GM12878 (cell line): ENCODE results near the gene TMED10. TPM values are rescaled to one million over a fixed set of nuclear protein-coding genes. Genes with fewer than 3 reads are reported as not detected.

Experiments
- ATAC-seq: fragments of 200-7000 bp; cut with Tn5 transposase; 3 replicates; pipeline ENCODE4 v1.9.1; 2020; ENCODE audit warnings: mild to moderate bottlenecking, moderate library complexity
- BruUV-seq: library from RNA; stranded (reverse); fragments of 400-500 nt; replicated peaks from 2 replicates; lab custom pipeline; 2021; lab: Mats Ljungman, UMichigan
- CTCF ChIA-PET: fragments of 300-600 bp; sonication (Branson Sonifier 250); formaldehyde crosslinking; extraction: SDS; loops from one replicate; lab custom pipeline; 2021; ENCODE audit warnings: inconsistent platforms; lab: Yijun Ruan, JAX
- POLR2A ChIA-PET: fragments of 350-600 bp; formaldehyde crosslinking; extraction: SDS; loops from one replicate; lab custom pipeline; 2021; ENCODE audit warnings: inconsistent platforms; lab: Charles Lee
- RAD21 ChIA-PET: fragments of 300-600 bp; sonication (Branson Sonifier 250); formaldehyde crosslinking; loops from one replicate; lab custom pipeline; 2023; ENCODE audit warnings: antibody characterized with exemption; ENCODE audit not compliant: unreplicated experiment; lab: Charles Lee
- SMC1A ChIA-PET: fragments of 300-600 bp; sonication (Branson Sonifier 250); formaldehyde crosslinking; loops from one replicate; lab custom pipeline; 2023; ENCODE audit not compliant: unreplicated experiment, uncharacterized antibody; lab: Charles Lee
- DNase-seq: peaks from one replicate; pipeline ENCODE4 v3.0.0-alpha.2; 2011; ENCODE audit warnings: low read depth, low spot score
- FAIRE-seq: peaks from 3 replicates; lab custom pipeline; 2011; peaks lifted over from hg19 to GRCh38; lab: Jason Lieb, UNC
- H2AFZ ChIP-seq: 2 replicates; pipeline ENCODE4 v1.6.0; 2011; ENCODE audit warnings: low read depth, low read length, control low read depth; ENCODE audit not compliant: control insufficient read depth
- H3K27ac ChIP-seq: 2 replicates; pipeline ENCODE4 v1.5.1; 2011; ENCODE audit warnings: control low read depth; ENCODE audit not compliant: control insufficient read depth, insufficient read depth
- H3K27me3 ChIP-seq, 2 experiments: replicated peaks in 1 of 2; 2 replicates each; pipeline versions ENCODE4 v1.6.0 to v1.6.1; 2011; ENCODE audit warnings: low read length in 1 of 2; ENCODE audit not compliant: control insufficient read depth in 2 of 2, insufficient read depth in 2 of 2
- H3K36me3 ChIP-seq, 2 experiments: 2 replicates each; pipeline ENCODE4 v1.5.1; 2011; ENCODE audit warnings: low read length in 1 of 2; ENCODE audit not compliant: control insufficient read depth in 2 of 2, insufficient read depth in 2 of 2
- H3K4me1 ChIP-seq: 2 replicates; pipeline ENCODE4 v1.6.1; 2011; ENCODE audit warnings: mild to moderate bottlenecking, low read length, moderate library complexity, mixed read lengths; ENCODE audit not compliant: control insufficient read depth, insufficient read depth
- H3K4me2 ChIP-seq: 2 replicates; pipeline ENCODE4 v1.6.0; 2011; ENCODE audit warnings: control low read depth; ENCODE audit not compliant: control insufficient read depth, insufficient read depth
- H3K4me3 ChIP-seq: fragments of 200-600 bp; sonication (generic); 2 replicates; pipeline ENCODE4 v1.5.1; 2016
- H3K79me2 ChIP-seq: 2 replicates; pipeline ENCODE4 v1.6.0; 2011; ENCODE audit warnings: low read length; ENCODE audit not compliant: control insufficient read depth, insufficient read depth
- H3K9ac ChIP-seq: 2 replicates; pipeline ENCODE4 v1.8.0; 2011; ENCODE audit warnings: low read length, control low read depth, mixed read lengths; ENCODE audit not compliant: control insufficient read depth, insufficient read depth
- H3K9me3 ChIP-seq: replicated peaks from 3 replicates; pipeline ENCODE4 v1.5.1; 2011; ENCODE audit warnings: mild to moderate bottlenecking, low read length; ENCODE audit not compliant: control insufficient read depth, insufficient read depth
- H4K20me1 ChIP-seq: 2 replicates; pipeline ENCODE4 v1.6.0; 2011; ENCODE audit not compliant: control insufficient read depth, insufficient read depth
- BACH1 ChIP-seq: fragments of 450-650 bp; IDR thresholded peaks from 2 replicates; pipeline ENCODE4 v1.6.1; 2017; ENCODE audit warnings: mild to moderate bottlenecking, borderline replicate concordance
- BMI1 ChIP-seq: fragments of 450-650 bp; IDR thresholded peaks from 2 replicates; pipeline ENCODE4 v1.6.1; 2016; ENCODE audit warnings: mild to moderate bottlenecking, moderate library complexity, borderline replicate concordance
- FOXK2 ChIP-seq: fragments of 450-650 bp; IDR thresholded peaks from 2 replicates; pipeline ENCODE4 v1.6.1; 2017; ENCODE audit warnings: mild to moderate bottlenecking, moderate library complexity
- IRF5 ChIP-seq: fragments of 450-650 bp; IDR thresholded peaks from 2 replicates; pipeline ENCODE4 v1.6.1; 2017; ENCODE audit warnings: borderline replicate concordance
- RCOR1 ChIP-seq: conservative IDR thresholded peaks from 2 replicates; pipeline ENCODE4 v1.6.1; 2012; ENCODE audit warnings: low read depth, low read length, improper control_type of control experiment
- SPI1 ChIP-seq: IDR thresholded peaks from 2 replicates; pipeline ENCODE4 v1.6.1; 2011; ENCODE audit warnings: low read depth, mild to moderate bottlenecking, low read length, moderate library complexity, borderline replicate concordance; ENCODE audit not compliant: insufficient read depth
- WRNIP1 ChIP-seq: IDR thresholded peaks from 2 replicates; pipeline ENCODE4 v1.6.1; 2011; ENCODE audit warnings: low read depth, low read length, improper control_type of control experiment, borderline replicate concordance
- ZNF207 ChIP-seq: fragments of 450-650 bp; IDR thresholded peaks from 2 replicates; pipeline ENCODE4 v1.6.1; 2014; ENCODE audit warnings: antibody characterized with exemption, mild to moderate bottlenecking, borderline replicate concordance
- ZNF687 ChIP-seq: fragments of 450-650 bp; IDR thresholded peaks from 2 replicates; pipeline ENCODE4 v1.6.1; 2017; ENCODE audit warnings: mild to moderate bottlenecking, moderate library complexity
- WGBS: methylation state at CpG from one replicate; pipeline ENCODE4 v1.1.6; 2016; ENCODE audit warnings: low lambda C conversion rate; ENCODE audit not compliant: insufficient replicate concordance, insufficient coverage; ENCODE audit errors: missing lambda C conversion rate; 5-methylcytosine and 5-hydroxymethylcytosine counted together
- in situ Hi-C: fragments of 300-500 bp; cut with MboI; formaldehyde crosslinking; loops from 9 replicates; pipeline ENCODE4 v1.14.3; 2018; ENCODE audit warnings: mixed read lengths
- intact Hi-C: fragments of 100-400 bp; cut with micrococcal nuclease; formaldehyde crosslinking; loops from one replicate; pipeline ENCODE4 v1.14.2; 2022; ENCODE audit not compliant: unreplicated experiment
- polyA plus RNA-seq, 11 experiments: library from polyadenylated mRNA; depleted of rRNA in 4 of 11; unstranded in 6 of 11; stranded (reverse) in 5 of 11; fragments of >200 nt; fragmentation: Nextera tagmentation in 4 of 11; fragmentation: Illumina TruSeq in 1 of 11; extraction: Ambion mirVana in 4 of 11; extraction: Trizol in 1 of 11; gene quantifications; 1 replicate in 1 of 11; 2 replicates in 10 of 11; pipeline versions ENCODE4 v1.2.1 to v1.2.3, GENCODE V29; 2011 to 2016; ENCODE audit warnings: inconsistent platforms in 2 of 11, missing spikeins in 2 of 11, low read depth in 1 of 11
- total RNA-seq, 4 experiments: library from RNA; depleted of rRNA in 3 of 4; stranded (reverse); fragments of >200 nt in 3 of 4; fragmentation: Illumina TruSeq in 1 of 4; extraction: Trizol in 1 of 4; gene quantifications; 2 replicates each; pipeline versions ENCODE4 v1.2.1 to v1.2.3, GENCODE V29; 2013 to 2021
- TF ChIP-seq, protein P1 (sequence below): IDR thresholded peaks from 2 replicates; pipeline ENCODE4 v1.6.1; 2012; ENCODE audit warnings: low read depth, low read length, improper control_type of control experiment
- TF ChIP-seq, protein P2 (sequence below): fragments of 450-650 bp; IDR thresholded peaks from 2 replicates; pipeline ENCODE4 v1.6.1; 2016; ENCODE audit warnings: mild to moderate bottlenecking
- TF ChIP-seq, protein P3 (sequence below): IDR thresholded peaks from 2 replicates; pipeline ENCODE4 v1.6.1; 2011; ENCODE audit warnings: borderline replicate concordance, low read depth, mild to moderate bottlenecking, moderate library complexity, low read length; ENCODE audit not compliant: insufficient read depth, poor library complexity, severe bottlenecking

TMED10 gene
- total and polyA plus RNA-seq, 10 of the 15 experiments (the other 5 are each of a cell fraction or from before 2014, with no cell fraction given), result 99.8 to 270 (median 180) TPM

DNA sequence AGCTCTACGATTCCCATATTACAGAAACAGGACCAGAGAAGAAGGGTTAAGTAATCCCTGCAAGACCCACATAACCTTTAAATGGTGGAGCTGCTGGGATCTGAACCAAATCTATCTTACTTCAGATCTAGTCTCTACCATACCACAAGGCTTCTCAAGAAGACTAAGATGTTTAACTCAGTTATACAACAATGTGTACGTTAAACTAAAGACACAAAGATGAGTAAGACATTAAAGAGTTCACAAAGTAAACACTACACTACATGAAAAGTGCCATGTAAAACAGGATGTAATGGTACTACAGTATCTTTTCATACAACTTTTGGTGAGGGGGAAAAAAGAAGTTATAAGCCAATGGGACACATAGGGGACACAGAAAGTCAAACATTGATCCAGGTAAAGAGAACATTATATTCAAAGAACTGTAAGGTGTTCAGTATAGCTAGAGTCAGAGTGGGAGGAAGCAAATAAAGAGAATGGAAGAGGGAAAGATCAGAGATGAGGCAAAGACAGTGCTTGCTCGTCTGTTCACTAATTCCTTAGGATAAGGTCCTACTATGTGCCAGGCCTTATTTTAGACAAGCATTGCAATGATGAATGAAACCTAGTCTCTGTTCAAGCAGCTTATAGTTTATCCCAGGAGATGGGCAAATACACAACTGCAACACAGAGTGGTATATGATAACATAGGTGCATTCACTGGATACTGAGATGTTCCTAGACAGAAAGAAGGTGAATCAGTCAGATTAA lies 7.7 kb downstream of the TMED10 start:
- no peaks in the 10 kb centered on the region for H3K9me3 ChIP-seq
- in situ Hi-C loops (no loop called here), intact Hi-C loops (no loop called here)
- DNase-seq (no peak), ATAC-seq (no peak), FAIRE-seq (no peak)
- POLR2A ChIA-PET, result interaction anchor here (0.9 kb wide), 1 partner anchor 23 kb away, joined by 3 read pairs; no protein-coding TSS in a partner anchor
- H3K27ac ChIP-seq, result no peak overlapping the region
- no peak overlapping the region for H2AFZ ChIP-seq
- SMC1A ChIA-PET, result interaction anchor here (0.7 to 1.6 kb wide), 2 partner anchors 8 to 13 kb away, joined by 3 to 5 read pairs; no protein-coding TSS in a partner anchor
- H3K4me2 ChIP-seq, result no peak overlapping the region
- BruUV-seq, result no TSS peak
- no peaks in the 10 kb centered on the region; the same call in none of the 2 replicates for H4K20me1 ChIP-seq
- CTCF ChIA-PET, result interaction anchor here (0.9 to 1.3 kb wide), 2 partner anchors 26 to 127 kb away, joined by 3 to 4 read pairs; no protein-coding TSS in a partner anchor
- no peaks in the 10 kb centered on the region for H3K27me3 ChIP-seq
- no peak overlapping the region for H3K9ac ChIP-seq
- H3K36me3 ChIP-seq, result peaks cover 0 to 6% of the 10 kb centered on the region in 2 experiments; a peak in 1 of 4 replicates
- RAD21 ChIA-PET, result interaction anchor here (0.5 kb wide), 1 partner anchor 129 kb away, joined by 4 read pairs; no protein-coding TSS in a partner anchor
- H3K4me1 ChIP-seq, result no peaks in the 10 kb centered on the region; the same call in 1 of the 2 replicates
- WGBS, result 69% methylated on average over 3 of the region's 3 CpGs
- no peak overlapping the region for H3K4me3 ChIP-seq
- peaks cover 78% of the 10 kb centered on the region for H3K79me2 ChIP-seq
- no peak for TF ChIP-seq IRF5
- TF ChIP-seq, protein P1, sequence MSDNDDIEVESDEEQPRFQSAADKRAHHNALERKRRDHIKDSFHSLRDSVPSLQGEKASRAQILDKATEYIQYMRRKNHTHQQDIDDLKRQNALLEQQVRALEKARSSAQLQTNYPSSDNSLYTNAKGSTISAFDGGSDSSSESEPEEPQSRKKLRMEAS, result no peak
- TF ChIP-seq WRNIP1, result no peak
- TF ChIP-seq BMI1, result no peak
- TF ChIP-seq RCOR1, result no peak
- TF ChIP-seq, protein P2, sequence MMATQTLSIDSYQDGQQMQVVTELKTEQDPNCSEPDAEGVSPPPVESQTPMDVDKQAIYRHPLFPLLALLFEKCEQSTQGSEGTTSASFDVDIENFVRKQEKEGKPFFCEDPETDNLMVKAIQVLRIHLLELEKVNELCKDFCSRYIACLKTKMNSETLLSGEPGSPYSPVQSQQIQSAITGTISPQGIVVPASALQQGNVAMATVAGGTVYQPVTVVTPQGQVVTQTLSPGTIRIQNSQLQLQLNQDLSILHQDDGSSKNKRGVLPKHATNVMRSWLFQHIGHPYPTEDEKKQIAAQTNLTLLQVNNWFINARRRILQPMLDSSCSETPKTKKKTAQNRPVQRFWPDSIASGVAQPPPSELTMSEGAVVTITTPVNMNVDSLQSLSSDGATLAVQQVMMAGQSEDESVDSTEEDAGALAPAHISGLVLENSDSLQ, result no peak
- no peak for TF ChIP-seq FOXK2
- TF ChIP-seq, protein P3, sequence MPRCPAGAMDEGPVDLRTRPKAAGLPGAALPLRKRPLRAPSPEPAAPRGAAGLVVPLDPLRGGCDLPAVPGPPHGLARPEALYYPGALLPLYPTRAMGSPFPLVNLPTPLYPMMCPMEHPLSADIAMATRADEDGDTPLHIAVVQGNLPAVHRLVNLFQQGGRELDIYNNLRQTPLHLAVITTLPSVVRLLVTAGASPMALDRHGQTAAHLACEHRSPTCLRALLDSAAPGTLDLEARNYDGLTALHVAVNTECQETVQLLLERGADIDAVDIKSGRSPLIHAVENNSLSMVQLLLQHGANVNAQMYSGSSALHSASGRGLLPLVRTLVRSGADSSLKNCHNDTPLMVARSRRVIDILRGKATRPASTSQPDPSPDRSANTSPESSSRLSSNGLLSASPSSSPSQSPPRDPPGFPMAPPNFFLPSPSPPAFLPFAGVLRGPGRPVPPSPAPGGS, result no peak
- TF ChIP-seq ZNF207, result no peak
- TF ChIP-seq SPI1, result no peak
- no peak for TF ChIP-seq ZNF687
- no peak for TF ChIP-seq BACH1
